Esophagus muscularis mucosa (tissue), 4 donors: ENCODE data around the gene ZNF816. TPM values are rescaled to one million over a fixed set of nuclear protein-coding genes. Genes with fewer than 3 reads are reported as not detected.

Source experiments
- DNase-seq: peaks from one replicate; pipeline ENCODE4 v3.0.0-alpha.2; 2017; ENCODE audit errors: extremely low spot score
- H3K27ac ChIP-seq, 4 donors: fragments of 200-600 bp; sonication (generic); replicated peaks in 1 of 4; 1 replicate in 3 of 4; 2 replicates in 1 of 4; pipeline ENCODE4 v1.5.1; 2016 to 2019; ENCODE audit warnings: mild to moderate bottlenecking in 1 of 4
- H3K27me3 ChIP-seq, 4 donors: fragments of 200-600 bp; sonication (generic); one replicate each; pipeline versions ENCODE4 v1.5.1 to v1.6.0; 2016 to 2019
- H3K36me3 ChIP-seq, 4 donors: fragments of 200-600 bp; sonication (generic); one replicate each; pipeline ENCODE4 v1.5.1; 2016 to 2019
- H3K4me1 ChIP-seq, 4 donors: fragments of 200-600 bp; sonication (generic); one replicate each; pipeline ENCODE4 v1.5.1; 2016 to 2019
- H3K4me3 ChIP-seq, 4 donors: fragments of 200-600 bp; sonication (generic); 1 replicate in 2 of 4; 2 replicates in 2 of 4; pipeline ENCODE4 v1.5.1; 2016 to 2019; ENCODE audit warnings: mild to moderate bottlenecking in 4 of 4, moderate library complexity in 1 of 4
- H3K9me3 ChIP-seq, 4 donors: fragments of 200-600 bp; sonication (generic); 1 replicate in 3 of 4; 2 replicates in 1 of 4; pipeline ENCODE4 v1.5.1; 2016 to 2019
- EP300 ChIP-seq: sonication (generic); formaldehyde crosslinking; IDR thresholded peaks from one replicate; pipeline ENCODE4 v1.6.1; 2017; ENCODE audit warnings: antibody characterized with exemption
- POLR2A ChIP-seq: fragments of 450-650 bp; IDR thresholded peaks from one replicate; pipeline ENCODE4 v1.6.1; 2017; ENCODE audit warnings: antibody characterized with exemption, moderate library complexity, mild to moderate bottlenecking, low read depth
- POLR2AphosphoS5 ChIP-seq, 2 donors: sonication (generic); formaldehyde crosslinking; IDR thresholded peaks; one replicate each; pipeline ENCODE4 v1.6.1; 2017; ENCODE audit warnings: antibody characterized with exemption in 2 of 2
- WGBS: methylation state at CpG from one replicate; pipeline ENCODE4 v1.1.5; 2018; 5-methylcytosine and 5-hydroxymethylcytosine counted together
- intact Hi-C: fragments of 100-400 bp; cut with DNase I; formaldehyde crosslinking; loops from one replicate; pipeline ENCODE4 v1.15.1; 2023
- total RNA-seq, 4 donors: library from RNA; depleted of rRNA; stranded (reverse); fragments of >200 nt; gene quantifications; one replicate each; pipeline versions ENCODE4 v1.1.0 to v1.2.1, GENCODE V29; 2016
- TF ChIP-seq, protein P1 (sequence below), 3 experiments: fragments of 200-600 bp in 2 of 3; fragments of 450-650 bp in 1 of 3; sonication (generic) in 2 of 3; IDR thresholded peaks; one replicate each; pipeline ENCODE4 v1.5.1; 2017 to 2019; ENCODE audit warnings: antibody characterized with exemption in 3 of 3, mild to moderate bottlenecking in 2 of 3, moderate library complexity in 1 of 3

Gene ZNF816
- total RNA-seq, 4 donors from 2014 or later = 4.0 to 12.9 (median 6.0) TPM

DNA sequence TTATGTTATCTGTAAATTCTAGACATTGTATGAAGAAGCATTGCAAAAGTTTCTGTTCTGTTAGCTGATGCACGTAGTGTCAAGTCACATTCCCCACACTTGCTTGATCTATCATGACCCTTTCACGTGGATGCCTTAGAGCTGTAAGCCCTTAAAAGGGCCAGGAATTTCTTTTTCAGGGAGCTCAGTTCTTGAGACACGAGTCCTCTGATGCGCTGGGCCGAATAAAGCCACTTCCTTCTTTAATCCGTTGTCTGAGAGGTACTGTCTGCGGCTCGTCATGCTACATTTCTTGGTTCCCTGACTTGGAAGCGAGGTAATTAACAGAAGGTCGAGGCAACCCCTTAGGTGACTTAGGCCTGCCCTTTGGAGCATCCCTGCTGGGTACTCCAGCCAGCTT lies 5.8 kb downstream of the ZNF816 start:
- intact Hi-C loops = no loop called here
- H3K36me3 ChIP-seq = peaks cover 37 to 64% (median 59%) of the 10 kb centered on the region in 4 donors
- peaks cover 0 to 29% (median 12%) of the 10 kb centered on the region in 4 donors for H3K9me3 ChIP-seq
- 97% methylated on average over 10 of the region's 10 CpGs for WGBS
- no peak overlapping the region for H3K27ac ChIP-seq
- peaks cover 4 to 9% (median 8%) of the 10 kb centered on the region in 4 donors for H3K4me1 ChIP-seq
- H3K4me3 ChIP-seq = no peak overlapping the region
- no peaks in the 10 kb centered on the region for H3K27me3 ChIP-seq
- no peak for DNase-seq
- no peak for TF ChIP-seq POLR2AphosphoS5 (IDR thresholded peaks at IDR 0.05)
- TF ChIP-seq, protein P1, sequence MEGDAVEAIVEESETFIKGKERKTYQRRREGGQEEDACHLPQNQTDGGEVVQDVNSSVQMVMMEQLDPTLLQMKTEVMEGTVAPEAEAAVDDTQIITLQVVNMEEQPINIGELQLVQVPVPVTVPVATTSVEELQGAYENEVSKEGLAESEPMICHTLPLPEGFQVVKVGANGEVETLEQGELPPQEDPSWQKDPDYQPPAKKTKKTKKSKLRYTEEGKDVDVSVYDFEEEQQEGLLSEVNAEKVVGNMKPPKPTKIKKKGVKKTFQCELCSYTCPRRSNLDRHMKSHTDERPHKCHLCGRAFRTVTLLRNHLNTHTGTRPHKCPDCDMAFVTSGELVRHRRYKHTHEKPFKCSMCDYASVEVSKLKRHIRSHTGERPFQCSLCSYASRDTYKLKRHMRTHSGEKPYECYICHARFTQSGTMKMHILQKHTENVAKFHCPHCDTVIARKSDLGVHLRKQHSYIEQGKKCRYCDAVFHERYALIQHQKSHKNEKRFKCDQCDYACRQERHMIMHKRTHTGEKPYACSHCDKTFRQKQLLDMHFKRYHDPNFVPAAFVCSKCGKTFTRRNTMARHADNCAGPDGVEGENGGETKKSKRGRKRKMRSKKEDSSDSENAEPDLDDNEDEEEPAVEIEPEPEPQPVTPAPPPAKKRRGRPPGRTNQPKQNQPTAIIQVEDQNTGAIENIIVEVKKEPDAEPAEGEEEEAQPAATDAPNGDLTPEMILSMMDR (IDR thresholded peaks at IDR 0.05) = no peak
- TF ChIP-seq EP300 = no peak
- TF ChIP-seq POLR2A = no peak

DNA sequence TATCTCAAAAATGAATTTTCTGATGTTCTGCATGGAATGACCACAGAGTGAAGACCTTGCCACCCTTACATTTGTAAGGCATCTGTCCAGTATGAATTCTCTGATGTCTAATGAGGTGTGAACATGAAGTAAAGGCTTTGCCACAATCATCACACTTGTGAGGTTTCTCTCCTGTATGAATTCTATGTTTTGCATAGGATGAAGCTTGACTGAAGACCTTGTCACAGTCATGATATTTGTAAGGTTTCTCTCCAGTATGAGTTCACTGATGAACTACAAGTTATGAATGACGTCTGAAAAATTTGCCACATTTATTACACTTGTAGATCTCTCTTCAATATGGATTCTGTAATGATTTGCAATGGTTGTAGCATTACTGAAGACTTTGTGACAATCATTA lies 13.3 kb downstream of the ZNF816 start:
- Histone ChIP-seq H3K27me3 (no peaks in the 10 kb centered on the region), H3K9me3 (peaks cover 6 to 73% (median 60%) of the 10 kb centered on the region in 4 donors), H3K27ac (no peak overlapping the region), H3K36me3 (peaks cover 37 to 44% (median 41%) of the 10 kb centered on the region in 4 donors), H3K4me1 (peaks cover 0 to 8% (median 4%) of the 10 kb centered on the region in 4 donors), H3K4me3 (no peak overlapping the region)
- TF ChIP-seq EP300 = no peak
- TF ChIP-seq POLR2AphosphoS5 (IDR thresholded peaks at IDR 0.05) = no peak
- no peak for TF ChIP-seq POLR2A
- TF ChIP-seq, protein P1 (IDR thresholded peaks at IDR 0.05) = no peak
- WGBS = 100% methylated on average over 1 of the region's 1 CpG
- no peak for DNase-seq
- intact Hi-C loops = loop anchor here (10.0 kb wide), 1 partner anchor 55 kb away; the partner anchor contains the start of gene ZNF320

GRCh38 chr19:52948025-52948770 lies 14.5 kb downstream of the ZNF816 start:
- DNase-seq = no peak
- H3K4me3 ChIP-seq = no peak overlapping the region
- peaks cover 31 to 37% (median 36%) of the 10 kb centered on the region in 4 donors for H3K36me3 ChIP-seq
- TF ChIP-seq, protein P1 (IDR thresholded peaks at IDR 0.05) = no peak
- no peak for TF ChIP-seq POLR2A
- H3K4me1 ChIP-seq = peaks cover 3 to 13% (median 7%) of the 10 kb centered on the region in 4 donors
- no peaks in the 10 kb centered on the region for H3K27me3 ChIP-seq
- H3K9me3 ChIP-seq = peaks cover 6 to 73% (median 60%) of the 10 kb centered on the region in 4 donors
- intact Hi-C loops = loop anchor here (10.0 kb wide), 1 partner anchor 53 kb away; the partner anchor contains the start of gene ZNF320
- H3K27ac ChIP-seq = no peak overlapping the region
- 94% methylated on average over 13 of the region's 13 CpGs for WGBS

GRCh38 chr19:52946322-52947310 lies 16.1 kb downstream of the ZNF816 start:
- Histone ChIP-seq H3K4me3 (peak overlapping the region in 1 of 4 donors; percentile 31), H3K9me3 (peaks cover 6 to 61% (median 50%) of the 10 kb centered on the region in 4 donors), H3K4me1 (peaks cover 8 to 22% (median 13%) of the 10 kb centered on the region in 4 donors), H3K27ac (no peak overlapping the region), H3K27me3 (no peaks in the 10 kb centered on the region), H3K36me3 (peaks cover 16 to 21% (median 20%) of the 10 kb centered on the region in 4 donors)
- DNase-seq = no peak
- intact Hi-C loops = loop anchor here (10.0 kb wide), 1 partner anchor 52 kb away; the partner anchor contains the start of gene ZNF320
- TF ChIP-seq POLR2A (no peak), POLR2AphosphoS5 (IDR thresholded peaks at IDR 0.05) (no peak), EP300 (no peak)
- TF ChIP-seq, protein P1 (IDR thresholded peaks at IDR 0.05) = no peak
- 40% methylated on average over 30 of the region's 39 CpGs for WGBS
